Measurements from ENCODE around the gene AUTS2. TPM values are rescaled to one million over a fixed set of nuclear protein-coding genes. Genes with fewer than 3 reads are reported as not detected.

Gene AUTS2
- total RNA-seq, 1 experiment from 2014 or later, result 50.0 TPM

GRCh38 chr7:69701288-69701687 lies 103.0 kb downstream of the AUTS2 start:
- no peaks in the 10 kb centered on the region for H3K9me3 Mint-ChIP-seq
- peaks cover 30% of the 10 kb centered on the region for H3K4me1 Mint-ChIP-seq
- no peak for DNase-seq (ENCODE audit: low spot score)
- H3K36me3 Mint-ChIP-seq, result no peaks in the 10 kb centered on the region
- peaks cover 8% of the 10 kb centered on the region; the same call in 1 of the 2 replicates for H3K27me3 Mint-ChIP-seq (ENCODE audit: low read depth)
- ChIA-PET POLR2A (no interaction called here), CTCF (no interaction called here)
- ATAC-seq, result no peak
- H3K4me3 Mint-ChIP-seq, result no peak overlapping the region
- TF ChIP-seq CBFB (CRISPR knock-in tag; IDR thresholded peaks at IDR 0.05; ENCODE audit: low read depth) (no peak), E2F5 (CRISPR knock-in tag; IDR thresholded peaks at IDR 0.05) (no peak), JAZF1 (CRISPR knock-in tag; IDR thresholded peaks at IDR 0.05) (no peak), FOXJ3 (CRISPR knock-in tag; IDR thresholded peaks at IDR 0.05; ENCODE audit: borderline replicate concordance) (no peak), IRF2 (CRISPR knock-in tag; IDR thresholded peaks at IDR 0.05; ENCODE audit: borderline replicate concordance, low read depth) (no peak), FOXP1 (CRISPR knock-in tag; IDR thresholded peaks at IDR 0.05; ENCODE audit: borderline replicate concordance) (no peak), ZNF138 (CRISPR knock-in tag; conservative IDR thresholded peaks at IDR 0.05) (no peak), ZNF512 (CRISPR knock-in tag; IDR thresholded peaks at IDR 0.05; ENCODE audit: borderline replicate concordance) (no peak), RELA (CRISPR knock-in tag; IDR thresholded peaks at IDR 0.05; ENCODE audit: borderline replicate concordance) (no peak), GABPB1 (CRISPR knock-in tag; IDR thresholded peaks at IDR 0.05) (no peak), ZNF263 (CRISPR knock-in tag; IDR thresholded peaks at IDR 0.05; ENCODE audit: low read depth) (no peak), E2F1 (CRISPR knock-in tag; IDR thresholded peaks at IDR 0.05) (no peak), MLX (CRISPR knock-in tag; IDR thresholded peaks at IDR 0.05) (no peak)
- H3K27ac Mint-ChIP-seq, result no peak overlapping the region

- no peaks in the 10 kb centered on the region for H3K36me3 Mint-ChIP-seq
- ChIA-PET CTCF (interaction anchor here (0.6 kb wide), 1 partner anchor 71 kb away, joined by 4 read pairs; no protein-coding TSS in a partner anchor), POLR2A (no interaction called here)
- no peak for TF ChIP-seq ZNF396 (CRISPR knock-in tag; IDR thresholded peaks at IDR 0.05; ENCODE audit: borderline replicate concordance)
- no peak for ATAC-seq
- H3K4me3 Mint-ChIP-seq, result no peak overlapping the region
- H3K4me1 Mint-ChIP-seq, result peaks cover 31% of the 10 kb centered on the region
- DNase-seq (ENCODE audit: low spot score), result no peak
- no peaks in the 10 kb centered on the region for H3K9me3 Mint-ChIP-seq
- H3K27ac Mint-ChIP-seq, result no peak overlapping the region
- peaks cover 8% of the 10 kb centered on the region; the same call in 1 of the 2 replicates for H3K27me3 Mint-ChIP-seq (ENCODE audit: low read depth)
Measured at GRCh38 chr7:69702357-69702756, 104.1 kb downstream of the AUTS2 start.

GRCh38 chr7:69703099-69703498 lies 104.8 kb downstream of the AUTS2 start:
- DNase-seq (ENCODE audit: low spot score) (no peak), ATAC-seq (no peak)
- Mint-ChIP-seq H3K27me3 (ENCODE audit: low read depth) (peaks cover 8% of the 10 kb centered on the region; the same call in 1 of the 2 replicates), H3K4me3 (no peak overlapping the region), H3K36me3 (no peaks in the 10 kb centered on the region), H3K27ac (no peak overlapping the region), H3K9me3 (no peaks in the 10 kb centered on the region), H3K4me1 (peaks cover 31% of the 10 kb centered on the region)
- ChIA-PET CTCF (no interaction called here), POLR2A (no interaction called here)
- no peak for TF ChIP-seq FOXP4 (CRISPR knock-in tag; IDR thresholded peaks at IDR 0.05)
- no peak for TF ChIP-seq RORB (CRISPR knock-in tag; IDR thresholded peaks at IDR 0.05)
- no peak for TF ChIP-seq ESRRA (CRISPR knock-in tag; IDR thresholded peaks at IDR 0.05; ENCODE audit: borderline replicate concordance)
- no peak for TF ChIP-seq IRF2 (CRISPR knock-in tag; IDR thresholded peaks at IDR 0.05; ENCODE audit: borderline replicate concordance, low read depth)
- no peak for TF ChIP-seq NR3C1 (CRISPR knock-in tag; conservative IDR thresholded peaks at IDR 0.05; ENCODE audit: low read depth)
- TF ChIP-seq ZNF416 (CRISPR knock-in tag; IDR thresholded peaks at IDR 0.05), result no peak
- TF ChIP-seq NR1H2 (CRISPR knock-in tag; IDR thresholded peaks at IDR 0.05), result no peak
- TF ChIP-seq AR (CRISPR knock-in tag; IDR thresholded peaks at IDR 0.05), result no peak
- no peak for TF ChIP-seq OVOL2 (CRISPR knock-in tag; IDR thresholded peaks at IDR 0.05; ENCODE audit: borderline replicate concordance)
- no peak for TF ChIP-seq CREM (CRISPR knock-in tag; IDR thresholded peaks at IDR 0.05)
